ENCODE data around the gene DEF6. TPM values are rescaled to one million over a fixed set of nuclear protein-coding genes. Genes with fewer than 3 reads are reported as not detected.

Gene DEF6
- total and polyA plus RNA-seq, 2 experiments from 2014 or later = 5.1 to 7.2 TPM

- H3K27me3 Mint-ChIP-seq (ENCODE audit: insufficient read depth, low read depth, poor library complexity) = peaks cover 11% of the 10 kb centered on the region
- peaks cover 14% of the 10 kb centered on the region for H3K4me1 Mint-ChIP-seq
- Histone ChIP-seq H3K36me3 (ENCODE audit: insufficient read depth) (no peaks in the 10 kb centered on the region; the same call in 1 of the 2 replicates), H3K27me3 (ENCODE audit: insufficient read depth) (no peaks in the 10 kb centered on the region), H3K9me2 (ENCODE audit: insufficient read depth) (no peaks in the 10 kb centered on the region), H3K4me3 (no peak overlapping the region), H3F3A (replicated peaks; ENCODE audit: low read depth) (no peaks in the 10 kb centered on the region), H4K20me1 (replicated peaks; ENCODE audit: insufficient read depth) (no peaks in the 10 kb centered on the region), H3K79me2 (replicated peaks; ENCODE audit: insufficient read depth) (no peaks in the 10 kb centered on the region), H3K4me1 (ENCODE audit: insufficient read depth) (peaks cover 13% of the 10 kb centered on the region; the same call in 1 of the 2 replicates), H2AFZ (no peak overlapping the region), H3K27ac (ENCODE audit: low read depth) (no peak overlapping the region), H3K4me2 (no peak overlapping the region)
- H3K36me3 Mint-ChIP-seq (ENCODE audit: low read depth) = peaks cover 15% of the 10 kb centered on the region
- no peak for DNase-seq (ENCODE audit: low spot score)
- TF ChIP-seq EZH2phosphoT487 (IDR thresholded peaks at IDR 0.05; ENCODE audit: unreplicated experiment) (no peak), ZNF331 (CRISPR knock-in tag; IDR thresholded peaks at IDR 0.05; ENCODE audit: low read depth) (no peak), EZH2 (IDR thresholded peaks at IDR 0.05; ENCODE audit: low read depth, unreplicated experiment) (no peak), ETS1 (IDR thresholded peaks at IDR 0.05) (no peak), STAT1 (IDR thresholded peaks at IDR 0.05; ENCODE audit: unreplicated experiment) (no peak), ZNF114 (CRISPR knock-in tag; IDR thresholded peaks at IDR 0.05) (no peak), NANOG (IDR thresholded peaks at IDR 0.05; ENCODE audit: borderline replicate concordance) (no peak), CREB1 (CRISPR knock-in tag; IDR thresholded peaks at IDR 0.05; ENCODE audit: low read depth) (no peak), POLR2AphosphoS5 (IDR thresholded peaks at IDR 0.05; ENCODE audit: low read depth) (no peak)
- TF ChIP-seq, protein P1, sequence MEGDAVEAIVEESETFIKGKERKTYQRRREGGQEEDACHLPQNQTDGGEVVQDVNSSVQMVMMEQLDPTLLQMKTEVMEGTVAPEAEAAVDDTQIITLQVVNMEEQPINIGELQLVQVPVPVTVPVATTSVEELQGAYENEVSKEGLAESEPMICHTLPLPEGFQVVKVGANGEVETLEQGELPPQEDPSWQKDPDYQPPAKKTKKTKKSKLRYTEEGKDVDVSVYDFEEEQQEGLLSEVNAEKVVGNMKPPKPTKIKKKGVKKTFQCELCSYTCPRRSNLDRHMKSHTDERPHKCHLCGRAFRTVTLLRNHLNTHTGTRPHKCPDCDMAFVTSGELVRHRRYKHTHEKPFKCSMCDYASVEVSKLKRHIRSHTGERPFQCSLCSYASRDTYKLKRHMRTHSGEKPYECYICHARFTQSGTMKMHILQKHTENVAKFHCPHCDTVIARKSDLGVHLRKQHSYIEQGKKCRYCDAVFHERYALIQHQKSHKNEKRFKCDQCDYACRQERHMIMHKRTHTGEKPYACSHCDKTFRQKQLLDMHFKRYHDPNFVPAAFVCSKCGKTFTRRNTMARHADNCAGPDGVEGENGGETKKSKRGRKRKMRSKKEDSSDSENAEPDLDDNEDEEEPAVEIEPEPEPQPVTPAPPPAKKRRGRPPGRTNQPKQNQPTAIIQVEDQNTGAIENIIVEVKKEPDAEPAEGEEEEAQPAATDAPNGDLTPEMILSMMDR (conservative IDR thresholded peaks at IDR 0.05; ENCODE audit: low read depth in 2 of 2) = no peak
- TF ChIP-seq, protein P2, sequence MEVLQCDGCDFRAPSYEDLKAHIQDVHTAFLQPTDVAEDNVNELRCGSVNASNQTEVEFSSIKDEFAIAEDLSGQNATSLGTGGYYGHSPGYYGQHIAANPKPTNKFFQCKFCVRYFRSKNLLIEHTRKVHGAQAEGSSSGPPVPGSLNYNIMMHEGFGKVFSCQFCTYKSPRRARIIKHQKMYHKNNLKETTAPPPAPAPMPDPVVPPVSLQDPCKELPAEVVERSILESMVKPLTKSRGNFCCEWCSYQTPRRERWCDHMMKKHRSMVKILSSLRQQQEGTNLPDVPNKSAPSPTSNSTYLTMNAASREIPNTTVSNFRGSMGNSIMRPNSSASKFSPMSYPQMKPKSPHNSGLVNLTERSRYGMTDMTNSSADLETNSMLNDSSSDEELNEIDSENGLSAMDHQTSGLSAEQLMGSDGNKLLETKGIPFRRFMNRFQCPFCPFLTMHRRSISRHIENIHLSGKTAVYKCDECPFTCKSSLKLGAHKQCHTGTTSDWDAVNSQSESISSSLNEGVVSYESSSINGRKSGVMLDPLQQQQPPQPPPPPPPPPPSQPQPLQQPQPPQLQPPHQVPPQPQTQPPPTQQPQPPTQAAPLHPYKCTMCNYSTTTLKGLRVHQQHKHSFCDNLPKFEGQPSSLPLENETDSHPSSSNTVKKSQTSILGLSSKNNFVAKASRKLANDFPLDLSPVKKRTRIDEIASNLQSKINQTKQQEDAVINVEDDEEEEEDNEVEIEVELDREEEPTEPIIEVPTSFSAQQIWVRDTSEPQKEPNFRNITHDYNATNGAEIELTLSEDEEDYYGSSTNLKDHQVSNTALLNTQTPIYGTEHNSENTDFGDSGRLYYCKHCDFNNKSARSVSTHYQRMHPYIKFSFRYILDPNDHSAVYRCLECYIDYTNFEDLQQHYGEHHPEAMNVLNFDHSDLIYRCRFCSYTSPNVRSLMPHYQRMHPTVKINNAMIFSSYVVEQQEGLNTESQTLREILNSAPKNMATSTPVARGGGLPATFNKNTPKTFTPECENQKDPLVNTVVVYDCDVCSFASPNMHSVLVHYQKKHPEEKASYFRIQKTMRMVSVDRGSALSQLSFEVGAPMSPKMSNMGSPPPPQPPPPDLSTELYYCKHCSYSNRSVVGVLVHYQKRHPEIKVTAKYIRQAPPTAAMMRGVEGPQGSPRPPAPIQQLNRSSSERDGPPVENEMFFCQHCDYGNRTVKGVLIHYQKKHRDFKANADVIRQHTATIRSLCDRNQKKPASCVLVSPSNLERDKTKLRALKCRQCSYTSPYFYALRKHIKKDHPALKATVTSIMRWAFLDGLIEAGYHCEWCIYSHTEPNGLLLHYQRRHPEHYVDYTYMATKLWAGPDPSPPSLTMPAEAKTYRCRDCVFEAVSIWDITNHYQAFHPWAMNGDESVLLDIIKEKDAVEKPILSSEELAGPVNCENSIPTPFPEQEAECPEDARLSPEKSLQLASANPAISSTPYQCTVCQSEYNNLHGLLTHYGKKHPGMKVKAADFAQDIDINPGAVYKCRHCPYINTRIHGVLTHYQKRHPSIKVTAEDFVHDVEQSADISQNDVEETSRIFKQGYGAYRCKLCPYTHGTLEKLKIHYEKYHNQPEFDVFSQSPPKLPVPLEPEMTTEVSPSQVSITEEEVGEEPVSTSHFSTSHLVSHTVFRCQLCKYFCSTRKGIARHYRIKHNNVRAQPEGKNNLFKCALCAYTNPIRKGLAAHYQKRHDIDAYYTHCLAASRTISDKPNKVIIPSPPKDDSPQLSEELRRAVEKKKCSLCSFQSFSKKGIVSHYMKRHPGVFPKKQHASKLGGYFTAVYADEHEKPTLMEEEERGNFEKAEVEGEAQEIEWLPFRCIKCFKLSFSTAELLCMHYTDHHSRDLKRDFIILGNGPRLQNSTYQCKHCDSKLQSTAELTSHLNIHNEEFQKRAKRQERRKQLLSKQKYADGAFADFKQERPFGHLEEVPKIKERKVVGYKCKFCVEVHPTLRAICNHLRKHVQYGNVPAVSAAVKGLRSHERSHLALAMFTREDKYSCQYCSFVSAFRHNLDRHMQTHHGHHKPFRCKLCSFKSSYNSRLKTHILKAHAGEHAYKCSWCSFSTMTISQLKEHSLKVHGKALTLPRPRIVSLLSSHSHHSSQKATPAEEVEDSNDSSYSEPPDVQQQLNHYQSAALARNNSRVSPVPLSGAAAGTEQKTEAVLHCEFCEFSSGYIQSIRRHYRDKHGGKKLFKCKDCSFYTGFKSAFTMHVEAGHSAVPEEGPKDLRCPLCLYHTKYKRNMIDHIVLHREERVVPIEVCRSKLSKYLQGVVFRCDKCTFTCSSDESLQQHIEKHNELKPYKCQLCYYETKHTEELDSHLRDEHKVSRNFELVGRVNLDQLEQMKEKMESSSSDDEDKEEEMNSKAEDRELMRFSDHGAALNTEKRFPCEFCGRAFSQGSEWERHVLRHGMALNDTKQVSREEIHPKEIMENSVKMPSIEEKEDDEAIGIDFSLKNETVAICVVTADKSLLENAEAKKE (CRISPR knock-in tag; IDR thresholded peaks at IDR 0.05) = no peak
- H3K27ac Mint-ChIP-seq = no peak overlapping the region
- no peaks in the 10 kb centered on the region; the same call in 2 of the 3 replicates for H3K9me3 Mint-ChIP-seq
- H3K4me3 Mint-ChIP-seq = no peak overlapping the region
- no peak for ATAC-seq
These were observed 3.9 kb upstream of the DEF6 start for GRCh38 chr6:35293681-35294080.

All from GM23338 (cell line).